Right cardiac atrium (tissue), 5 donors: ENCODE measurements around the gene GNB4. TPM values are rescaled to one million over a fixed set of nuclear protein-coding genes. Genes with fewer than 3 reads are reported as not detected.

ENCODE experiments used
- ATAC-seq, 2 donors: fragments of 200-7000 bp; cut with Tn5 transposase; one replicate each; pipeline versions ENCODE4 v1.8.0 to v1.9.1; 2020; ENCODE audit warnings: moderate library complexity in 2 of 2, mild to moderate bottlenecking in 1 of 2
- DNase-seq, 3 donors: peaks; one replicate each; pipeline ENCODE4 v3.0.0-alpha.2; 2020
- H3K27ac ChIP-seq: one replicate; pipeline ENCODE4 v1.5.1; 2013; ENCODE audit warnings: mild to moderate bottlenecking, low read length, control low read depth, moderate library complexity
- H3K27me3 ChIP-seq: one replicate; pipeline ENCODE4 v1.6.1; 2013; ENCODE audit not compliant: control insufficient read depth, insufficient read depth
- H3K4me1 ChIP-seq: one replicate; pipeline ENCODE4 v1.6.1; 2013; ENCODE audit warnings: low read length; ENCODE audit not compliant: control insufficient read depth, insufficient read depth
- H3K4me3 ChIP-seq: one replicate; pipeline ENCODE4 v1.5.1; 2013; ENCODE audit warnings: low read length, control low read depth
- H3K9me3 ChIP-seq: one replicate; pipeline ENCODE4 v1.6.1; 2013; ENCODE audit warnings: low read length; ENCODE audit not compliant: control insufficient read depth
- WGBS: extraction: QIAGEN DNeasy Blood & Tissue Kit; methylation state at CpG from one replicate; pipeline ENCODE4 v1.1.7; 2013; 5-methylcytosine and 5-hydroxymethylcytosine counted together
- intact Hi-C, 4 donors: fragments of 100-400 bp; cut with DNase I; formaldehyde crosslinking; loops; one replicate each; pipeline versions ENCODE4 v1.11.0 to v1.14.0; 2022 to 2023
- polyA plus RNA-seq: library from polyadenylated mRNA; stranded (reverse); fragments of 200-250 nt; gene quantifications from one replicate; pipeline ENCODE4 v1.2.3, GENCODE V29; 2013
- total RNA-seq, 4 donors: library from RNA; stranded (reverse); fragmentation: NEBNext Ultra II Directional; extraction: Animal tissue kit (Norgen Biotek cat#: 25700); gene quantifications; one replicate each; pipeline ENCODE4 v1.2.1, GENCODE V29; 2021
- donor health status: healthy with polysubstance abuse.
- donor health status: DM: no; HTN: yes; CAD: no.
- donor health status: DM: no; HTN: no; CAD: no.
- donor health status: DM: no; HTN: yes; CAD: no; lungs with severe emphysema.
- donor health status: DM: yes; HTN: yes; CAD: no.

Gene GNB4
- total and polyA plus RNA-seq, 5 donors = 10.5 to 67.3 (median 16.9) TPM

DNA sequence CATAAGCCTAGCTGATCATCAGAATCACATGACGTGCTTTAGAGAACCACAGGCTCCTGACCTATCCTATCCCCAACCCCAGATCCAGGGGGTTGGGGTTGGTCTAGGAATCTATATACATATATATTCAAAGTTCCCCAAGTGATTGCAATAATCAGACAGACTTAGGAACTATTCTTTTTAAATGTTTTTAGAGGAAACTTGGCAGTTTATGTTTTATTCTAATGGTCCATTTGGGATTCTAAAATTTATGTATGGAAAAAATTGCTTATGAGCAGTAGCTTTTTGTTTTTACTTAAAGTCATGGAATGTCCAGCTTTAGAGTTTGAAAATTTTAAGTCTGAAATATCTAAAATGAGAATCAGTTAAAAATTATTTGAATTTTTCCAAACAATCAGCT lies 81.6 kb downstream of the GNB4 start:
- intact Hi-C loops = loop anchor here in 1 of 4 donors (10.0 kb wide), 1 partner anchor 215 kb away; no protein-coding TSS in a partner anchor
- Histone ChIP-seq H3K27ac (no peak overlapping the region), H3K27me3 (no peaks in the 10 kb centered on the region), H3K9me3 (no peaks in the 10 kb centered on the region), H3K4me1 (no peaks in the 10 kb centered on the region), H3K4me3 (no peak overlapping the region)
- ATAC-seq = no peak
- WGBS = 92% methylated on average over 1 of the region's 1 CpG
- no peak for DNase-seq

DNA sequence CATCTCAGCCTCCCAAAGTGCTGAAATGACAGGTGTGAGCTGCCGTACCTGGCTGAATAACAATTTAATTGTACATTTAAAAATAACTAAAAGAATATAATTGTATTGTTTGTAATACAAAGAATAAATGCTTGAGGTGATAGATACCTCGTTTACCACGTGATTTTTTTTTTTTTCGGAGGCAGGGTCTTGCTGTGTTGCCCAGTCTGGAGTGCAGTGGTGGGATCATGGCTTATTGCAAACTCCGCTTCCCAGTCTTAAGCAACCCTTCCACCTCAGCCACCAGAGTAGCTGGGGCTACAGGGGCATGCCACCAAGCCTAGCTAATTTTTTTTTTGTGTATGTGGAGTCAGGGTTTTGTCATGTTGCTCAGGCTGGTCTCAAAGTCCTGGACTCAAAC lies 87.9 kb downstream of the GNB4 start:
- Histone ChIP-seq H3K4me1 (no peaks in the 10 kb centered on the region), H3K27me3 (no peaks in the 10 kb centered on the region), H3K4me3 (no peak overlapping the region), H3K27ac (no peak overlapping the region), H3K9me3 (no peaks in the 10 kb centered on the region)
- no peak for DNase-seq
- no peak for ATAC-seq
- 96% methylated on average over 5 of the region's 5 CpGs for WGBS
- intact Hi-C loops = loop anchor here in 1 of 4 donors (10.0 kb wide), 1 partner anchor 221 kb away; no protein-coding TSS in a partner anchor

DNA sequence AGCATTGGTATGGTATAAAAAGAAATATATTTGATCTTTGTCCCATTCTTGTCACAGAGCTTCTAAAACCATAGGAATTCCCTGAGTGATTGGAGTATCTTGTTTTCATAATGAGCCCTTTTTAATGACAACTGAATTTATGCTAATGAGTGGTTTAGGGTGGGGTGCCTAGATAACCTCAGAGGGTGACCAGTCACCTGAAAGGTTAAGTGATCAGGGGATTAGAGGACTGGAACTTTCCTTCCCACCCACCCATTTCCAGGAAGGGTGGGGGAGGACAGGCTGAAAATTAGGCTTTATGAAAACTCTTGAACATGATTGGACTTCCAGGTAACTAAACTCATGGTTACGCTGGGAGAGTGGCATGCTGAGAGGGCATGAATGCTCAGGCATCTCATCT lies 95.3 kb downstream of the GNB4 start:
- Histone ChIP-seq H3K27me3 (no peaks in the 10 kb centered on the region), H3K27ac (no peak overlapping the region), H3K4me1 (no peaks in the 10 kb centered on the region), H3K9me3 (no peaks in the 10 kb centered on the region), H3K4me3 (no peak overlapping the region)
- WGBS = 97% methylated on average over 1 of the region's 1 CpG
- no peak for ATAC-seq
- no peak for DNase-seq
- intact Hi-C loops = no loop called here

DNA sequence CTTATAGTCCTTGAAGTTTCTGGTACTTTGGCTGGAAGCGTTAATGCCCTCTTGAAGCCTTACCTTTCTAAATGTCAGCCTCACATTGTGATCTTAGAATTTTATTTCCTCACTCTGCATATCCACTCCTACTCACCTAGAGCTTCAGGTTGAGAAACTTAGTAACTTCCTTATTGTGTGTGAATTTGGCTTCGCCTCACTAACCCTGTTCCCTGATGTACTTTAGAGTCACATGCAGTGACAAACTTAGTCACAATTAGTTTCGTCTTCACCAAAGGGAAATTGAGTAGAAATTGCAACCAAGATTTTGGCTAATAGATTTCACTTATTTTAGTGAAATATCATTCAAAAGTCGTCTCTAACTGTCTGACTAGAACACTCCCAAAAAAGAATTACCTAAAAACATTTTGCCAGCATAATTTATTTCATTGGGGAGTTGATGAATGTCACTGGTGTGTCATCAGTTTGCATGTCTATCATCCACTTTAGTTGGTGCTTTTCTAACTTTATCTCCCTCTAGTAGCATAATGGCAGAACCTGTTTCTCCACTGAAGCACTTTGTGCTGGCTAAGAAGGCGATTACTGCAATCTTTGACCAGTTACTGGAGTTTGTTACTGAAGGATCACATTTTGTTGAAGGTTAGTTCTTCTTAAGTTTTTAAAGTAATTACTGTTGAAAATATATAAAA lies 102.8 kb downstream of the GNB4 start:
- DNase-seq (no peak), ATAC-seq (no peak)
- H3K27ac ChIP-seq = peak overlapping the region; percentile 13
- H3K27me3 ChIP-seq = no peaks in the 10 kb centered on the region
- no peaks in the 10 kb centered on the region for H3K9me3 ChIP-seq
- WGBS = 30% methylated on average over 5 of the region's 5 CpGs
- H3K4me3 ChIP-seq = peak overlapping the region; percentile 79
- intact Hi-C loops = loop anchor here in 1 of 4 donors (10.0 kb wide), 1 partner anchor 216 kb away; the partner anchor contains the start of gene ACTL6A
- no peaks in the 10 kb centered on the region for H3K4me1 ChIP-seq

DNA sequence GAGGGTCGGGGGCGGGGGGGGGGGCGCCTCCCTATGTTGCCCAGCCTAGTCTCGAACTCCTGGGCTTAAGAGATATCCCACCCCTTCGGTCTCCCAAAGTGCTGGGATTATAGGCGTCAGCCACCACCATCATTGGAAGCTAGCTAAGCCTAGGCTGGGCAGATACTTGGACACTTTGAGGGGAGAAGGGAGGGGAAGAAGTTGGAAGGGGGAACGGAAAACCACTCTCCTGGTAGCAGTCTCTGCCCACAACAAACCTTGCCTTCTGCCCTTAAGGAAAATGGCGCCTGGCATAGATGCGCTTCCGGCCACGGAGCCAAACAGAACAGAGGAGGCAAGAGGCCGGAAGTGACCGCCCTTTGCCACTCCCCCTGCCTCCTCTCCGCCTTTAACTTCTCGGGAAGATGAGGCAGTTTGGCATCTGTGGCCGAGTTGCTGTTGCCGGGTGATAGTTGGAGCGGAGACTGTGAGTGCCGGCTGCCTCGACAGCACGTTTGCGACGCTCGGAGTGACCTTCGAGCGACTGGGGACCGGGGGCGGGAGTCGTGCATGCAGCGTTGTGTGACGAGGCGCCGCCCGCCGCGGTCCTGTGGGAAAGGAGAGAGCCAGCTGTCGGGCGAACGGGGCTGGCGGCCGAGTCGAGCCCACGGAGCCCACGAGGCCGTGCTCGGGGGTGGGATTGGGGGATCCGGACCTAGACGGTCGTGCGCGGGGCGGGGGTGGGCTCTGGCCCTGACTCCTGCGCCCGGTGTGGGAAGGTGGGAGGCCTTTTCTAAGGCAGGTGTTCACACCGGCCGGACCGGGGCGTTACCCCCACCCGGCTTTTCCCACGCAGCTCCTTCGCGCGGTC lies 103.7 kb downstream of the GNB4 start, which contains the start of gene MFN1:
MFN1 (plus strand) TSS at position 365 of the 850 bp plus-strand sequence. CDS start 1,143 bp downstream, outside the sequence.
- ATAC-seq = peak; percentile 99
- no peaks in the 10 kb centered on the region for H3K27me3 ChIP-seq
- H3K27ac ChIP-seq = peak within 1 kb of the TSS; percentile 96
- intact Hi-C loops = loop anchor here in 1 of 4 donors (10.0 kb wide), 1 partner anchor 217 kb away; the partner anchor contains the start of gene ACTL6A
- under 1% methylated on average over 63 of the region's 63 CpGs for WGBS
- peak; percentile 96 to 98 (median 97) for DNase-seq
- H3K9me3 ChIP-seq = no peaks in the 10 kb centered on the region
- H3K4me1 ChIP-seq = no peaks in the 10 kb centered on the region
- H3K4me3 ChIP-seq = peak within 1 kb of the TSS; percentile 79

Other genes starting within 250 kb of the GNB4 start
- 1 to 10 TPM; 1.1 to 1.4 (median 1.2) TPM for gene KCNMB3, start 200.4 kb downstream of the GNB4 start, total RNA-seq
- 1.9 TPM for gene KCNMB3, start 200.4 kb downstream of the GNB4 start, polyA plus RNA-seq
- gene ZNF639, start 128.4 kb downstream of the GNB4 start, total RNA-seq = 10 to 100 TPM; 31.0 to 42.9 (median 34.2) TPM
- 19.0 TPM for gene ZNF639, start 128.4 kb downstream of the GNB4 start, polyA plus RNA-seq
- gene MFN1, start 103.8 kb downstream of the GNB4 start, total RNA-seq = 10 to 100 TPM; 65.1 to 95.5 (median 74.9) TPM
- gene MFN1, start 103.8 kb downstream of the GNB4 start, polyA plus RNA-seq = 20.9 TPM
- 10 to 100 TPM; 16.1 to 25.0 (median 19.7) TPM for gene ACTL6A, start 111.5 kb upstream of the GNB4 start, total RNA-seq
- gene ACTL6A, start 111.5 kb upstream of the GNB4 start, polyA plus RNA-seq = 24.1 TPM
- gene MRPL47, start 153.2 kb upstream of the GNB4 start, total RNA-seq = 10 to 100 TPM; 33.0 to 48.2 (median 38.3) TPM
- gene MRPL47, start 153.2 kb upstream of the GNB4 start, polyA plus RNA-seq = 76.3 TPM
- gene NDUFB5, start 153.3 kb upstream of the GNB4 start, total RNA-seq = 100 to 1,000 TPM; 224 to 284 (median 270) TPM
- 262 TPM for gene NDUFB5, start 153.3 kb upstream of the GNB4 start, polyA plus RNA-seq
- 100 to 1,000 TPM in 1 of 4 donors, 10 to 100 TPM in 3; 59.5 to 101 (median 74.9) TPM for gene USP13, start 201.6 kb upstream of the GNB4 start, total RNA-seq
- 20.0 TPM for gene USP13, start 201.6 kb upstream of the GNB4 start, polyA plus RNA-seq